Hepatic stellate cell (primary cell): ENCODE results near the gene KLHDC7B.
A peak's percentile ranks its signal among the peaks of the same experiment; 100 is the strongest.

Experiments used
- DNase-seq: peaks from one replicate; pipeline ENCODE4 v3.0.0; 2011; ENCODE audit warnings: low spot score

The KLHDC7B gene

DNA sequence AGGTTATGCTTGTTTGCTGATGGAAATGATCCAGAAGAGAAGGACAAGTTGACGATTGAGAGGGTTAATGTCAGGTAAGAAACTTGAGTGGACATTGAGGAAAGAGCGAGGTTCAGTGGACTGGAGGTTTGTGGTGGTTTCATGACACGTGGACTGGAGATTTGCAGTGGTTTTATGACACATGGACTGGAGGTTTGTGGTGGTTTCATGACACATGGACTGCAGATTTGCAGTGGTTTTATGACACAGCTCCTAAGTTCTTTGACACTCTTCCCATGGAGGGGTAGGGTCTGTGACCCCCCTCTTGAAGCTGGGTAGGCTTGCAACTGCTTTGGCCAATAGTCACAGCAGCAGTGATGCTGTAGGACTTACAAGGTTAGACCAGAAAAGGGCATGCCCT, 49.5 kb downstream of the KLHDC7B start:
- no peak for DNase-seq

DNA sequence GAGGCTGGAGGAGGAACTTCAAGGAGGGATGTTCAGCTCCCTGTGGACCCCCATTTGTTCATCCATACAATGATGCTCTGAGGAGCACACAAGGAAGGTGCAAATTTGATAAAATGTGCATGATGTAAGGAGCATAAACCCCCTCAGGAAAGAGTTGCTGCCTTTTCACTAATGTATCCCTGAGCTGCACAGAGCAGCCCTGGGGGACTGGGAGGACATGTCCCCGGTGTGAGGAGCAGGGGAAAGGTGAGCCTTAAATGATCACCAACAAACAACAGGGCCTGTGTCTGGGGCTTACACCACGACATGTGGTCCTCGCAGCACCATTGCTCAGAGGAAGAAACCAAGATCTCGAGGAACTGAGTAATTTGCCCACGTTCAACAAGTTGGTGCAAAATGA, 51.4 kb downstream of the KLHDC7B start:
- DNase-seq: no peak

DNA sequence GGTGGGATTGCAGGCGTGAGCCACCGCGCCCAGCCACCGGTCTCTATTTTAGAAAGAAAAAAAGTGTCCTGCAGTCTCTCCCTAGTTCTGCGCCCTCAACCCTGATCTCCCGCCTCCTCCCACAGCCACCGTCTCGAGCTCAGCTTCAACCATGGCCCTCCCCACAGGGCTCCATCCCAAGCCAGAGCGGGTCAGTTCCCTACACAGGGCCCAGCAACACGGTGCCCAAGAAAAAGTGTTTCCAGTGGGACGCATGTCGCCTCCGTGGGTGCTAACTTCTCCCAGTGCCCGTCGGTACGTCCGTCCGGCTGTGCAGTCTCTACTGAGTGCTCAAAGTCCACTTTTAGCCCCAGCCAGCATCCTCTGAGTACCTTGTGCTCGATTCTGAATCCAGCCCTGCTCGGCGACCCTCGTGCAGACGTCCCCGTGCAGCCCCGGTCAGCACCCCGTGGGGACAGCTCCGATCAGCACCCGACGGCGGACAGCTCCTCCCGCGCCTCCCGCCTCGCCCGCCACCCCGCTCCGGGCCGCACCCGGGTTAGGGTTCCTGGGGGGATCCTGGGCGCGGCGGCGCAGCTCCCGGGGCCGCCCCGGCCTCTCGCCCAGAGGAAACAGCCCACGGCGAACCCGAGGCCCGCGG, 54.2 kb downstream of the KLHDC7B start:
- DNase-seq: peak; percentile 79

DNA sequence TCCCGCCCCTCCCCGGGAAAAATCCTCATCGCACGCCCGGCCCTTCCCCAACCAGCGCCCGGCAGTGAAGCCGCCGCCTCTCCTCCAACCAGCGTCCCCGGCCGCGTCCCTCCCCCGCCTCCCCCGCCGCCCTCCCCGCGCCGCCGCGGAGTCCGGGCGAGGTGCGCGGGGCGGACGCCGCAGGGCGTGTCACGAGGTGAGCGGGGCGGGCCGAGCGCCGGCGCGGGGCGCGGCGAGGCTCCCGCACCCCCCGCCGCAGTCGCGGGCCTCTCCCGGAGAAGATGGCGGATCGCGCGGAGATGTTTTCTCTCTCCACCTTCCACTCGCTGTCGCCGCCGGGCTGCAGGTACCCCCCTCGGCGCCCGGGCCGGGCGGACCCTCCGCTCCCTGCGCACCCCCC, 54.8 kb downstream of the KLHDC7B start, which contains the start of gene MAPK8IP2:
MAPK8IP2 (plus strand) TSS at position 256 of the 400 bp plus-strand sequence; CDS start at position 282, 26 bp downstream.
- DNase-seq: no peak
